Measurements from ENCODE around the gene KCNC4.

The KCNC4 gene

GRCh38 chr1:110189181-110189580 lies 20.9 kb upstream of the KCNC4 start:
- no peak for DNase-seq

DNA sequence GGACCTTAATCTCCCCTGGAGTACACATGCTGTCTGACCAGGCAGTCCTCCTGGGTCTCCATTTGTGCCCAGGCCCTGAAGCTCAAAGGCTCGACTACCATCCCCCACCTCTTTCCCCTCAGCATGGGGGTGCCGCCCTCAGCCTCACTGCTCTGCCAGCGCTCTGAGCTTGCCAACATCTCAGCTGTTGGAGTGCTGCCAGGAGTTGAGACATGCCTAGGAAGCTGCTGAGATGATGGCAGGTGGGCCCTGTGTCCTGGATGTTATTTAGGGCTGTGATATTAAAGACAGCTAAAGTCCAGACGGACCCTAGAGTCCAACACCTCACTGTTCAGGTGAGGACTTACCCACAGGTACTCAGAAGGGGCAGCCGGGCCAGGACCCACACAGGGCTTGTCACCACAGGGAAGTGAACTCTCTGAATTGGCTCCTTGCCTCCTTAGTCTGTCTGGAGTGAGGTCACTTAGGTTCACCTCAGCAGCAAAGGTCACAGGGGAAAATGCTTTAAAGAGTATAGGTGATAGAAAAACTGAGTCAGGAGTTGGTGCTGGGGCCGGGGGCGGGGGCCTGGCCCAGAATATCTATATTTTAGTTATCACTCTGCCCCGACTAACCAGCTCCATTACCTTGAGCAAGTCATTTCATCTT lies 19.7 kb upstream of the KCNC4 start:
- DNase-seq, result no peak

DNA sequence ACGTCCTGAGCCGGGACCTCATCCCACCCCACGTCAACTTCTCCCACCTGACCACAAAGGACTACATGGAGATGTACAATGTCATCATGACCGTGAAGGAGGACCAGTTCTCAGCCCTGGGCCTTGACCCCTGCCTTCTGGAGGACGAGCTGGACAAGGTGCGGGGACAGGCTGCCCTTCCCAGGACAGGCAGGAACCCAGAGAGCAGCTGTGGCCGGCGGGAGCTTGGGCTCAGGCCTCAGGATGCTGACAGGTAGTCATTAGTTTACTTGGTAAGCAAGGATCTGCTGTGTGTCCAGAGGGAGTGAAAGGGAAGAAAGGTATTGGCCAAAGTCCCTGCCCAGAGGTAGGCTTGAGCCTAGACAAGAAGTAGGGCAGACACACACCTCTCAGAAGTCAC lies 17.6 kb upstream of the KCNC4 start:
- no peak for DNase-seq

- no peak for DNase-seq
Measured at GRCh38 chr1:110195196-110195595, 14.9 kb upstream of the KCNC4 start.

DNA sequence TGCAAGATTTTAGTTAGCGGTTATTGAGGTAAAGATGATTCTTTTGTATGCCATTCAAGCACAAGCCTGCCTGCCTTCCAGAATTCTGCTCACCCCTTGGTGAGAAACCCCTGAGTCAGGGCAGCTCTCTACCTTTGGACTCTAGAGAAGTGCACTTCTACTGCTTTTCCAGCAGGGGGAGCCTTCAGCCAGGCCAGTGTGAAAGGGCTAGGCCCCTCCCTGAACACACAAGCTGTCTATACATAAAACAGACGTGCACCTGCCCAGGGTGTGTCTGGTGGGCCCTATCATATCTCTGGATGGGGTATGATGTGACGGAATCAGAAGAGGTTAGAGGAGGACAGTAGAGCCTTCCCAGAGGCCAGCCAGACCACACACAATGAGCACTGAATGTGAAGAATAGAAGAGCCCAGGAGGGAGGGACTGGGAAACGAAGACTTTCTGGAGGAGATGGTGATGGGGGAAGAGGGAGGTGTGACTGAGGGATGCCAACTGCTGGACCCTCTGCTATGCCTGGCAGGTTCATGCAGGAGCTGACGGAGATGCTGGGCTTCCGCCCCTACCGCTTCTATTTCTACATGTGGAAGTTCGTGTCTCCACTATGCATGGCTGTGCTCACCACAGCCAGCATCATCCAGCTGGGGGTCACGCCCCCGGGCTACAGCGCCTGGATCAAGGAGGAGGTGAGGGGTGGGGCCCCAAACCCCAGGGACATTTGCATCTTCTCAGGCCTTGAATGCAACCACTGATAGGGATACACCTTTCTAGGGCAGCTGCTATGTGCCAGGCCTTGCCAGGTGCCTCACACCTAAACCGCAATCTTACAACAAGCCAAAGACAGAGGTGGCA lies 13.0 kb upstream of the KCNC4 start:
- DNase-seq, result peak; percentile 63

DNA sequence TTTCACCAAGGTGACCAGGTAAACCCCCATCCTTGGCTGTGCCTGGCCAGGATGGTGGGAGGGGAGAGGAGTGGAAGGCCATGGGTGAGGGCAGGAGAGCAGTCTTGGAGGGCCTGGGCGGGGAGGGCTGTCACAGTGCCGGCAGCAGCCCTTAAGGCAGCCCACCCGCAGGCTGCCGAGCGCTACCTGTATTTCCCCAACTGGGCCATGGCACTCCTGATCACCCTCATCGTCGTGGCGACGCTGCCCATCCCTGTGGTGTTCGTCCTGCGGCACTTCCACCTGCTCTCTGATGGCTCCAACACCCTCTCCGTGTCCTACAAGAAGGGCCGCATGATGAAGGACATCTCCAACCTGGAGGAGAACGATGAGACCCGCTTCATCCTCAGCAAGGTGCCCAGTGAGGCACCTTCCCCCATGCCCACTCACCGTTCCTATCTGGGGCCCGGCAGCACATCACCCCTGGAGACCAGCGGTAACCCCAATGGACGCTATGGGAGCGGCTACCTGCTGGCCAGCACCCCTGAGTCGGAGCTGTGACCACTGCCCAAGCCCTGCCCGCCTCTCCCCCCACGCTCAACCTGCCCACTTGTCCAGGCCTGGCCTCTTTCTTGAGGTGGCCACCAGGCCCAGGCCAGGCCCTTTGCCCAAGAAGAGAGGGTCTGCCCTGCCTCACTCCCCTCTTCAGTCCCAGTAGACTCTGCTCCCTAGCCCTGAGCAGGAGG lies 12.0 kb upstream of the KCNC4 start:
- no peak for DNase-seq

DNA sequence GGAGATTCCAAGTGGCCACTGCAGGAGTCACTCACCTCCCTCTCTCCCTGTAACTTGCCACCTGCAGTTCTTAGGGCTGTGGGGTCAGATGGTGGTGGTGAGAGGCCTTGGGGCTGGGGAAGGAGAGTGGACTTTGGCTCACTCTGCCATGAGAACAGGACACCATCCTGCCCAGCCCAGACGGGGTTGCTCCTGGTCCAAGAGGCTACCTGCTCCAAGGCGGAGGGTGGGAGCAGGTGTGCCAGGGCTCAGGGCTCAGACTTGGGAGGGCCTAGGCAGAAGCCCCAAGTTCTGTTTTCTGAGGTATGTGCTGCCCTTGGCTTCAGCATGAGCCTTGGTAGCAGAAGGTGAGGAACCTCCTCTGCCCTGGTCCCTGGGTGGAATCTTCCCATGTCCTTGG lies 11.4 kb upstream of the KCNC4 start:
- DNase-seq, result no peak

- no peak for DNase-seq
Measured at GRCh38 chr1:110200190-110200589, 9.9 kb upstream of the KCNC4 start.

DNA sequence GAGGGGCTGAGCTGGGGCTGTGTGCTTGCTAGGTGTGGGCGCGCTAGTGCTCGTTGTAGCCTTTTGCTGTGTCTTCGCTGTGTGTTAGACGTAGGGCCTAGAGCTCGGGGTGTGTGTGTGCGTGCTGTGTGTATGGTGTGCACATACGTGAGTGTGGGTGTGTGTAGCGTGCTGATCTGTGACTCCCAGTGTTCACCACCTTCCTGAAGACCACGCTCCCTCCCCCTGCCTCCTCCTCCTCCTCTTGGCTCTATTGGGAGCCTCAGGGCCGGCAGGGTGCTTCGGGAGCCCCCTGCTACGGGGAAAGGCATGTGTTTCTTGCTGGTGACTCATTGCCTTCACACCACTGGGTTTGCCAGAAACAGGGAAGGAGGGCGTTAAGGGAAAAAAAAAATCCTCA lies 9.4 kb upstream of the KCNC4 start:
- DNase-seq, result no peak

DNA sequence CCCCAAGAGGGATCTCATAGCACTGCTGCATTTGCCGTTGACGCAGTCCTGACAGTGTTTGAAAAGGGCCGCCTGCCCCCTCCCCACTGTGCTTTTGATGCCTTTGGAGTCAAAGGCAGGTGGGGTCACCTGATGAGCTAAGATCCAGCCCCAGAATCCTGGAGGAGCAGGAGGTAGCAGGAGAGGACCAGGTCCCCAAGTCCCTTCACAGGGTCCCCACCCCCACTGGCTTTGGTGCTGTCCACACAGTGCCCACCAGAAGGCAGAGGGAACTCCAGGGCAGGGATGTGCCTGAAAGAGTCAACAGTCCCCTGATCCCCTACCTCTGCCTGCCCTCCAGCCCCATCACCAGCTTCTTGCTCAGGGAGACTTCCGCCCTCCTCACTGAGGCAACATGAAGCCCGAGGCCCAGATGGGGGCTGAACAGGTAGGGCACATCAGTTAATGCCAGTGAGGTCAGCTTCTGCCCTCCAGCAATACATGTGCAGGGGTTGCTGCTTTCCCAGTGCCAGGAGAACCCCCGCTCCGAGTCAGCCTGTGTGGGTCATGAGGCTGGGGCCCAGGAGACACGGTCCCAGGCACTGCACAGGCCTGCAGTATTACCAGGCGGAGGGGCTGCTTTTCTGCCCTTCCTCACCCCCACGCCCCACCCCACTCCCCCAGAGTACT lies 8.8 kb upstream of the KCNC4 start:
- no peak for DNase-seq

GRCh38 chr1:110203021-110203661 lies 7.0 kb upstream of the KCNC4 start:
- DNase-seq, result peak; percentile 96

DNA sequence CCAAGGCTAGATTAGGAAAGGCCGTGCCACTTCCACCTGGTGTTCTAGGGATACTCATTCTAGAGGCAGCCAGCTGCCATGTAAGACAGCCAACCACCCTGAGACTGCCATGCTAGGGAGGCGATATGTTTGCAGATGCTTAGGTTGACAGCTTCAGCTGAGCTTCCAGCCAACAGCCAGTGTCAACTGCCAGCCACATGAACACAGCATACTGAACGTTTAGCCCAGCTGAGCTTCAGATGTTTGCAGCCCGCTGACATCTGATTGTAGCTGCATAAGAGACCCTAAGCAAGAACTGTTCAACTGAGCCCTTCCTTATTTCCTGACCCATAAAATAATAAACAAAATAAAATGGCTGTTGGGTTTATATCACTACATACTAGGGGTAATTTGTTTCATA lies 5.0 kb upstream of the KCNC4 start:
- DNase-seq, result no peak

GRCh38 chr1:110205591-110206155 lies 4.4 kb upstream of the KCNC4 start:
- no peak for DNase-seq

DNA sequence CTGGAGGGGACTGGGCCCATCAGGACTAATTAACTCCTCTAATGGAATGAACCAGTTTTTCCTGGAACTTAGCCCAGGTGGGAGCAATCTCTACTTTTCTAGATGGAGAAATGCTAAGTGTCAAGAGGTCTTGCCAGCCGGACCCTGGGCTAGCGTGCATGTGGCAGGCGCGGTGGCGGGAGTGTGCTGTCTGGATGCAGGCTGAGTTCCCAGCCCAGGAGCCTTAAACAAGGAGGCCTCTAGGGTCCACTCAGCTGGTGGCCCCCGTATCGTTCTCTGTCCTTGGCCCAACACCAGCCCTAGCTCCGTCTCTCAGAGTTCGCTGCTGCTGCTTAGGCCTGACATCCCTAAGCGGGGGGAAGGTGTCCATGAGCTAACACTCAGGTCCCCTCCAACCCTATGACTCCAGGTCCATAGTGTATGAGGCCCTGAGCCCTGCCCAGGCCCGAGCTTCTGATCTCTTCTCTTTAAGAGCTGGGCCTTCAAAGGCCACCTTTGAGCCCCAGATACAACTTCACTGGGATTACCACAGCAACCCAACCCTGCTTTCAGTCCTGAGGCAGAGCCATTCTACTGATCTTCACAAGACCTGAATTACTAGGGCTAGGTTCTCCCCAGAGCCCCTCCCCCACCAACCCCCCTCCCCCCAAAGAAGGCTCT lies 3.7 kb upstream of the KCNC4 start:
- DNase-seq, result no peak

DNA sequence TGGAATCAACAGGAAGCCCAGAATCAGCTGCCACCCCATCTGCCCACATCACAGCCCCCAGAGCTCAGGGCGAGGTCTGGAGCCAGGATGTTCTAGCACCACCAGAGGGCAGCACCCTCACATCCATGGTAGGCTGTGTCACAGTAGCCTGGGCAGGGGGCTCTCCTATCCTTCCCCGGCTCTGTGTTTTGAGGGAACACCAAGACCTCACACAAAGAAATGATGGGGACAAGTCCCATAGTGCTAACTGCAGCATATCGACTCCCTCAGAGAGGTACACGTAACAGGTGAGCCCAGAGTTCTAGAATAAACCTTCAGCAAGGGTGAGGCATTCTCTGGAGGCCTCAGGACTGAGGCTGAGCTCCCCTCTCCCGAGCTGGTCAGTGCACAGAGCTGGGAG lies 2.3 kb upstream of the KCNC4 start:
- DNase-seq, result peak; percentile 93

GRCh38 chr1:110208916-110209645 lies 1.0 kb upstream of the KCNC4 start:
- no peak for DNase-seq

DNA sequence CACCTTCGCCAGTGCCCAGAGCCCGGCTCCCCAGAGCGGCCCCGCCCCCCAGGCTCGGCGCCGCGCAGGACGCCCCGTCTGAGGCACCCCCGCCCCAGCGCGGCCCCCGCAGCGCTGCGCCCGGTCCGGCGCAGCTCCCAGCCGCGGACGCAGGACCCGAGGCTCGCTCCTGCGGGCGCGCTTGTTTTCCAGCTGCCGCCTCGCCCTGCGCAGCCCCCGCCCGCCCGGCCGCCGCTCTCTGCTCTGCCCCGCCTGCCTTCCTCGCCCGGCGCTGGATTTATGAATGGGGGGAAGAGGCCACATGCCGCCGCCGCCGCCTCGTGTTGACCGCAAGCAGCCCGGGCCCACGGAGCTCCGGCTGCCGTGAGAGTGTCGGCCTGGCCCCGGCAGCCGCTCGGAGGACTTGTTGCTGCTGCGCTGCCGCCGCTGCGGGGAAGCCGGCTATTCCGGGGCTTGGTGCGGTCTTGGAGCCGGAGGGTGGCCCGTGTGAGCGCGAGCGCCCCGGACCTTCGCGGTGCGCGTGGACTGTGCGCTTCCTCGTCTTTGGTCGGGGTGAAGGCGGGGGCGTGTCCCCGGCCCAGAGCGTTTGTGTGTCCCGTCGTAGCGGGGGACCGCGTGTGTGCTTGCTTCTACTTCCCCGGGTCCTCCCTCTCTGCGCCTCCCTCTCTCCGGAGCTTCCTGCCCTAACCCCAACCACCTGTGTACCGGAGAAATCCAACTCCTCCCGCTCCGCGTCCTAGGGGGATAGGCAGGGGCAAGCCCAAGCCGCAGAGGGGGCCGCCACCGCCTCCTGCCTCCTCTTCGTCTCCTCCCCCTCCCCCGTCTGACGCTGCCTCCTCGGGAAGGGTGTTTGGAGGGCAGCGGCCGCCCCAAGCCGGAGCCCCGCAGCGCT lies 736 bp downstream of the KCNC4 start:
- peak; percentile 81 for DNase-seq

- no peak for DNase-seq
Measured at GRCh38 chr1:110211496-110212168, 1.5 kb downstream of the KCNC4 start.

All from eye (tissue), 1 donor.